ENCODE data around the gene TFEB.

The TFEB gene

DNA sequence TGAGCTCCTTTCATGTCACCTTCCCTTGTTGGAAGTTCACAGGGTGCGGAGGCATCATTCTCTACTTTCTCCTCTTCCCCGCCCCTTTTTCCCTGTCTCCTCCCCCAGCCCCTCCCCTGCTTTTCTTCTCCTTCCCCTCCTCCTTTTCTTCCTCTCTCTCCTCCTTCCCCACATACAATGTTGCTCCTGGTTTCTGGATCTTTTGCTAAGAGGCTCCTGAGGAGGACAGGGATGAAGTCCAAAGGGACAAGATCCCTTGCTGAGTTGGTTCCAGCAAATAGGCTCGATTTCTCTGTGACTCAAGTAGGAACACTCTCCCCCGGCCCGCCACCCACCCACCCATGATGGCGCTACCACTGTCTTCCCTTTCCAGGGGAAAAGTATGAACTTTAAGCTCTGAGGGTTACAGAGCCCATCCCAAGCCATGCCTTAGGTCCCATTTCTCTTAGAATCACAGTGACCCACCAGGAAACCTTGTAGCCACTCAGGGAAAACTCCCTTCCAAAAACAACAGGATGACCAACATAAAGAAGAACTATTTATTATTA lies 852 bp upstream of the TFEB start:
- Histone ChIP-seq H3K27me3 (ENCODE audit: insufficient read depth, insufficient read length) (peaks cover 3% of the 10 kb centered on the region), H3K4me1 (ENCODE audit: insufficient read depth, insufficient read length) (peaks cover 16% of the 10 kb centered on the region), H3K9ac (ENCODE audit: insufficient read length, low read depth) (no peak overlapping the region), H3K9me3 (ENCODE audit: insufficient read depth, low read length) (no peaks in the 10 kb centered on the region), H3K36me3 (ENCODE audit: insufficient read depth, insufficient read length, low read length) (no peaks in the 10 kb centered on the region), H3K4me3 (ENCODE audit: insufficient read length, low read depth) (no peak overlapping the region)
- no peak for DNase-seq (ENCODE audit: low read depth, low spot score)
- no peak for TF ChIP-seq YY1 (IDR thresholded peaks at IDR 0.05; ENCODE audit: insufficient read depth, insufficient read length)
- no peak for TF ChIP-seq SUZ12 (IDR thresholded peaks at IDR 0.05; ENCODE audit: extremely low read depth, insufficient read depth, insufficient read length)
- no peak for TF ChIP-seq ZNF274 (IDR thresholded peaks at IDR 0.05; ENCODE audit: low read depth, low read length)

DNA sequence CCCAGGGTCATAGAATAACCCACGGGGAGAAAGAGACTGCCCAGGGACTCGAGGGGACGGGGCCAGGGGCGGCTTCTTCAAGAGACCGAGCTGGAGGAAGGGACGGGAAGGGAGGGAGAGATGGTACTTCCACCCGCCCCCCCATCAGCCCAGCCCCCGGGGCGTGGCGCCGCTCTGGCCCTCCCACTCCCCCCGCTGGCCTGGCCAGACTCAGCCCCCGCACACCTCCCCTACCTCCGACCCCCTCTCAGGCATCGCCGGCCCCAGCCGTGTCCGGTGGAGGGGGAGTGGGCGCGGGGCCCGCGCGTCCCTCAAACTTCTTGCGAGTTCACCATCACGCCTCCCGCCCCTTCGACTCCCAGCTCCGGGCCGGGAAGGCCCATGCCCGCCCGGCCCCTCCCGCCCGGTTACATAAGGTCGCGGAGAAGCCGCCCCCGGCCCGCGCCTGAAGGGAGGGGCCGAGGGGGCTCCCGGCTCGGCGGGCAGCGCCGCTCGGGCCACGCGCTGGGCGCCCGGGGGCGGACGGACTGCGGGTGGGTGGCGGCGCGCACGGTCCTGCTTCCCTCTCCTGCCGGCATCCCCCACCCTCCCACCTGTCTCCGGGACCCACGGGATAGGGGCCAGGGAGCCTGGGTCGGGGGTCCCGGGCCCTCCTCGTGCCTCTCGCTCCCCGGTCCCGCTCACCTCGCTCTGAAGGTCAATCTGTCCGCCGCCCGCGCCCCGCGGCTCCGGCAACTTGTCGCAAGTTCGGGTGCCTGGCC lies 562 bp downstream of the TFEB start:
- DNase-seq (ENCODE audit: low read depth, low spot score), result no peak
- Histone ChIP-seq H3K4me3 (ENCODE audit: insufficient read length, low read depth) (peak overlapping the region; percentile 47), H3K36me3 (ENCODE audit: insufficient read depth, insufficient read length, low read length) (no peaks in the 10 kb centered on the region), H3K9ac (ENCODE audit: insufficient read length, low read depth) (peak overlapping the region; percentile 32), H3K4me1 (ENCODE audit: insufficient read depth, insufficient read length) (peaks cover 13% of the 10 kb centered on the region), H3K9me3 (ENCODE audit: insufficient read depth, low read length) (no peaks in the 10 kb centered on the region), H3K27me3 (ENCODE audit: insufficient read depth, insufficient read length) (peaks cover 6% of the 10 kb centered on the region)
- TF ChIP-seq YY1 (IDR thresholded peaks at IDR 0.05; ENCODE audit: insufficient read depth, insufficient read length), result no peak
- TF ChIP-seq SUZ12 (IDR thresholded peaks at IDR 0.05; ENCODE audit: extremely low read depth, insufficient read depth, insufficient read length), result no peak
- TF ChIP-seq ZNF274 (IDR thresholded peaks at IDR 0.05; ENCODE audit: low read depth, low read length), result no peak

DNA sequence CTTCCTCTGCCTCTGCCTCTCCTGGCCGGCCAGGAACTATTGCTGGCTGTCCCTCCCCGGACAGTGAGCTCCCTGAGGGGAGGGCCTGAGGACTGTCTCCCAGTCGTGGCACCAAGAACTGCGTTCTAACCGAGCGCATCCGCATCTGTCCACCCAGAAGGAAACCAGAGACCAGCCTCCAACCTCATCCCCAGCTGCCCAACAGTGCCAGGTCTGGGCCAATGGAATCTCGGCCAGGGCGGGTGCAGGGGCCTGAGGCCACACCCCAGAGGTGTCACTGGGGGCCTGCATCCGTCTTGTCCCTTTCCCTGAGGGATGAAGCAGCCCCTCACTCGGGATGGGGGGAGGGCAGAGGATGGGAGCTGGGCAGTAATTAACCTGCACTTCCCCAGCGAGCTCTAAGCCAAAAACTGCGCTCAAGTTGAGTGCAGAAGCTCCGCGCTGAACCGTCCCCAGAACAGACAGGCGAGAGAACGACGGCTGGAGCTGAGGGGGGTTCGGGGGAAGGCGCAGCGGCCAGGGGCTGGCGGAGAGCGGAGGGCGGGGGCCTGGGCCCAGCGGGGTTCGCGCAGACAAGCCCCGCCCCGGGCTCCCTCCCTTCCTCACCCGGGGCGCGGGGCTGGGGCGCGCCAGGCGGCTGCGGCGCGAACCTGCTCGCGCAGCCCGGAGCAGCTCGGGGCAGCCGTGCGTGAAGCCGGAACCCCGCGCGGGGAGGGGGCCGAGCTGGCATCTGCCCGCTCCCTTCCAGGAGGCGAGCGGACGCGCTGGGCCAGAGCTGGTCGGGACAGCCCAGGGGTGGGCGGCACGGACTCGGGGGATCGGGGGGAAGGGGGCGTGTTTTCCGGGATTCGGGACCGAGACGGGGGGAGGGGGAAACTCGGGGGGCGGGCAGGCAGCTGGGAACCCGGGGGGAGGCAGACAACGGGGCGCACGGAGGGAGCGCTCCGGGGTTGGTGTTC lies 1.4 kb downstream of the TFEB start:
- Histone ChIP-seq H3K27me3 (ENCODE audit: insufficient read depth, insufficient read length) (peaks cover 6% of the 10 kb centered on the region), H3K36me3 (ENCODE audit: insufficient read depth, insufficient read length, low read length) (no peaks in the 10 kb centered on the region), H3K9ac (ENCODE audit: insufficient read length, low read depth) (peak overlapping the region; percentile 68), H3K4me3 (ENCODE audit: insufficient read length, low read depth) (peak overlapping the region; percentile 47), H3K4me1 (ENCODE audit: insufficient read depth, insufficient read length) (peaks cover 13% of the 10 kb centered on the region), H3K9me3 (ENCODE audit: insufficient read depth, low read length) (no peaks in the 10 kb centered on the region)
- no peak for TF ChIP-seq ZNF274 (IDR thresholded peaks at IDR 0.05; ENCODE audit: low read depth, low read length)
- no peak for TF ChIP-seq SUZ12 (IDR thresholded peaks at IDR 0.05; ENCODE audit: extremely low read depth, insufficient read depth, insufficient read length)
- TF ChIP-seq YY1 (IDR thresholded peaks at IDR 0.05; ENCODE audit: insufficient read depth, insufficient read length), result no peak
- no peak for DNase-seq (ENCODE audit: low read depth, low spot score)

DNA sequence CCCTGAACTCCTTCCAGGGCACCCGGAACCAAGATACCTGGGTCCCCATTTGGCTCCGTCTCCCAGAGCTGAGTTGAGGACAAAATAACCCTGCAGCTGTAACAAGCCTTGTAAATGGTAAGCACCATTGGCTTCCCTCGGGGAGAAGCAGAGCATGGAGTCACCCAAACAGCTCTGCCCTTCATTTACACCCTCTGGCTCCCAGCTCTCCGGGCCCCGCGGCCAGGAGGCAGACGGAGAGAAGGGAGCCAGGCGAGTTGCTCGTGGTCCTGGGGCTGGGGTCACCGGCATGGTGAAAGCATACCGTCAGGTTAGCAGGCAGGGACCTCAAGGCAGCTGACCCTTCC lies 2.1 kb downstream of the TFEB start:
- TF ChIP-seq SUZ12 (IDR thresholded peaks at IDR 0.05; ENCODE audit: extremely low read depth, insufficient read depth, insufficient read length) (no peak), ZNF274 (IDR thresholded peaks at IDR 0.05; ENCODE audit: low read depth, low read length) (no peak), YY1 (IDR thresholded peaks at IDR 0.05; ENCODE audit: insufficient read depth, insufficient read length) (no peak)
- H3K36me3 ChIP-seq (ENCODE audit: insufficient read depth, insufficient read length, low read length), result no peaks in the 10 kb centered on the region
- H3K27me3 ChIP-seq (ENCODE audit: insufficient read depth, insufficient read length), result peaks cover 6% of the 10 kb centered on the region
- H3K9ac ChIP-seq (ENCODE audit: insufficient read length, low read depth), result peak overlapping the region; percentile 68
- H3K4me3 ChIP-seq (ENCODE audit: insufficient read length, low read depth), result peak overlapping the region; percentile 47
- H3K4me1 ChIP-seq (ENCODE audit: insufficient read depth, insufficient read length), result peaks cover 12% of the 10 kb centered on the region
- no peak for DNase-seq (ENCODE audit: low read depth, low spot score)
- H3K9me3 ChIP-seq (ENCODE audit: insufficient read depth, low read length), result no peaks in the 10 kb centered on the region

DNA sequence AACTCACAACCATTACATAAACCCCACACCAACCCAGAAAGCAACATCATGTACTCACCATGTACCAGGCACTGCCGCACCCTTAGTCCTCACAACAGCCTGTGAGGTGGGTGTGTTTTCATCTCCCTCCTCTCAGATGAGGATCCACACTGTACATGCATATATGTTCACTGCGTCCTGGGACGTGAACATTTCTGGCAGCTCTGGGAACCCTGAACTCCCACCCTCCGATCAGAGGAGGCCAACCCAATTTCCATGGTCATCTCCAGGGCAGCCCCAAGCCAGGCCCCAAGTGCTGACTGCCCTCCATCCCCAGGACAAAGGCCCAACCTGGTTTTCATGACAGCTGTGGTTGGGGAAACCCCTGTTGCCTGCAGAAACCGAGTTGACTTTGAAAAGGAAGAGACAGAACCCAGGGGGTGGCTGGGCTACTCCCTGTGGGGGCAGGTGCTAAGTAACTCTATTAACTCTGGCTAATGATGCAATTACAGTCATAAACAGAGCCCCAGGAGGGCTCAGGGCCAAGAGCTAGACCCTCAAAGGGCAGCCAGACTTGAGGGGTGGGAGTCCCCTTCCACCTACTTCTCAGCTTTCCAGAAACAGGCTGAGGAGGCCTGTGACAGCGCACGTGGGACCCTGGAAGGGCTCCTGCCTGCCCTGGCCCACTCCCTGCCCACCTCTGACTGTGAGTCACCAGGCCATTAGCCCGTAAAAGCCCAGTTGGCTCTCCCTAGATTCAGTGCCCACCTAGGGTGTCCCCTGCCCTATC lies 2.6 kb downstream of the TFEB start:
- H3K36me3 ChIP-seq (ENCODE audit: insufficient read depth, insufficient read length, low read length), result no peaks in the 10 kb centered on the region
- peak overlapping the region; percentile 47 for H3K4me3 ChIP-seq (ENCODE audit: insufficient read length, low read depth)
- peaks cover 12% of the 10 kb centered on the region for H3K4me1 ChIP-seq (ENCODE audit: insufficient read depth, insufficient read length)
- DNase-seq (ENCODE audit: low read depth, low spot score), result no peak
- peaks cover 6% of the 10 kb centered on the region for H3K27me3 ChIP-seq (ENCODE audit: insufficient read depth, insufficient read length)
- no peaks in the 10 kb centered on the region for H3K9me3 ChIP-seq (ENCODE audit: insufficient read depth, low read length)
- TF ChIP-seq ZNF274 (IDR thresholded peaks at IDR 0.05; ENCODE audit: low read depth, low read length), result no peak
- TF ChIP-seq SUZ12 (IDR thresholded peaks at IDR 0.05; ENCODE audit: extremely low read depth, insufficient read depth, insufficient read length), result no peak
- no peak for TF ChIP-seq YY1 (IDR thresholded peaks at IDR 0.05; ENCODE audit: insufficient read depth, insufficient read length)
- H3K9ac ChIP-seq (ENCODE audit: insufficient read length, low read depth), result peak overlapping the region; percentile 68

DNA sequence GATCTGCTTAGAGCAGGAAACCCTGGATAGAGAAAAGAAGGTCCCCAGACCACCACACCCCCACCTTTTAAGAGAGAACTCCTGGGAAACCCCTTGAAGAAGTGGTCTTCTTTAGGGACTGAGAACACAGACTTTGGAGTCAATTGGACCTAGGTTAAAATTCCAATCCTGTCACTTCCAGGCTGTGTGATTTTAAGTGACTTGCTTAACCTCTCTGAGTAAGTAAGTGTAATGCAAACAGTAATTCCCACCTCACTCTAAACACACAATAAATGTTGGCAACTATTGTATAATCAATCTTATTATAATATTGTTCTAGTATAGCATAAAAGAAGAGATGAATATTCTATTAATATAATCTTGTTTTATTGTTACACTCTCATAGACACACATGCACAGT lies 3.3 kb downstream of the TFEB start:
- DNase-seq (ENCODE audit: low read depth, low spot score), result no peak
- Histone ChIP-seq H3K4me1 (ENCODE audit: insufficient read depth, insufficient read length) (peaks cover 12% of the 10 kb centered on the region), H3K9ac (ENCODE audit: insufficient read length, low read depth) (no peak overlapping the region), H3K27me3 (ENCODE audit: insufficient read depth, insufficient read length) (peaks cover 6% of the 10 kb centered on the region), H3K9me3 (ENCODE audit: insufficient read depth, low read length) (no peaks in the 10 kb centered on the region), H3K4me3 (ENCODE audit: insufficient read length, low read depth) (no peak overlapping the region), H3K36me3 (ENCODE audit: insufficient read depth, insufficient read length, low read length) (no peaks in the 10 kb centered on the region)
- no peak for TF ChIP-seq ZNF274 (IDR thresholded peaks at IDR 0.05; ENCODE audit: low read depth, low read length)
- TF ChIP-seq SUZ12 (IDR thresholded peaks at IDR 0.05; ENCODE audit: extremely low read depth, insufficient read depth, insufficient read length), result no peak
- no peak for TF ChIP-seq YY1 (IDR thresholded peaks at IDR 0.05; ENCODE audit: insufficient read depth, insufficient read length)

All from NT2/D1 (cell line).